ENCODE measurements around the gene SPDYE1.

- no peak for TF ChIP-seq ZNF24 (tag by site-specific recombination; IDR thresholded peaks at IDR 0.05)
- no peak for TF ChIP-seq ZNF768 (tag by site-specific recombination; IDR thresholded peaks at IDR 0.05)
- TF ChIP-seq ZNF621 (tag by site-specific recombination; IDR thresholded peaks at IDR 0.05) = no peak
- no peak for TF ChIP-seq HOXA7 (CRISPR knock-in tag; IDR thresholded peaks at IDR 0.05; ENCODE audit: borderline replicate concordance)
- TF ChIP-seq ZNF423 (tag by site-specific recombination; IDR thresholded peaks at IDR 0.05) = no peak
- no peak for TF ChIP-seq ZNF274 (IDR thresholded peaks at IDR 0.05; ENCODE audit: low read length)
- TF ChIP-seq ZNF274 (tag by site-specific recombination; IDR thresholded peaks at IDR 0.05; ENCODE audit: borderline replicate concordance) = no peak
- no peak for TF ChIP-seq KLF8 (tag by site-specific recombination; IDR thresholded peaks at IDR 0.05)
- TF ChIP-seq ZBTB8A (tag by site-specific recombination; IDR thresholded peaks at IDR 0.05) = no peak
- TF ChIP-seq ZNF404 (tag by site-specific recombination; IDR thresholded peaks at IDR 0.05) = no peak
- no peak for TF ChIP-seq ZNF146 (tag by site-specific recombination; IDR thresholded peaks at IDR 0.05)
Observed at GRCh38 chr7:44048031-44048795, 50.5 kb downstream of the SPDYE1 start.
